Psoas muscle (tissue), 8 donors: ENCODE data around the gene MAML2. TPM values are rescaled to one million over a fixed set of nuclear protein-coding genes. Genes with fewer than 3 reads are reported as not detected.

Experiments
- ATAC-seq, 4 donors: fragments of 200-7000 bp; cut with Tn5 transposase; one replicate each; pipeline ENCODE4 v1.9.1; 2020; ENCODE audit warnings: moderate library complexity in 3 of 4, mild to moderate bottlenecking in 2 of 4
- DNase-seq, 2 donors: peaks; one replicate each; pipeline ENCODE4 v3.0.0-alpha.2; 2020
- H3K27ac ChIP-seq: fragments of 200-600 bp; one replicate; pipeline ENCODE4 v1.8.0; 2022
- H3K27me3 ChIP-seq, 3 donors: fragments of 200-600 bp in 1 of 3; one replicate each; pipeline versions ENCODE4 v1.6.1 to v1.8.0; 2013 to 2022; ENCODE audit warnings: low read length in 2 of 3, mild to moderate bottlenecking in 2 of 3, moderate library complexity in 1 of 3; ENCODE audit not compliant: insufficient read depth in 3 of 3
- H3K36me3 ChIP-seq, 2 donors: fragments of 200-600 bp in 1 of 2; one replicate each; pipeline versions ENCODE4 v1.6.1 to v1.8.0; 2013 to 2022; ENCODE audit warnings: low read depth in 1 of 2, mild to moderate bottlenecking in 1 of 2, moderate library complexity in 1 of 2; ENCODE audit not compliant: insufficient read depth in 1 of 2
- H3K4me1 ChIP-seq: fragments of 200-600 bp; one replicate; pipeline ENCODE4 v1.8.0; 2022
- H3K4me3 ChIP-seq: fragments of 200-600 bp; one replicate; pipeline ENCODE4 v1.8.0; 2022; ENCODE audit warnings: mild to moderate bottlenecking
- H3K9me3 ChIP-seq: fragments of 200-600 bp; one replicate; pipeline ENCODE4 v1.8.0; 2022
- WGBS, 3 donors: extraction: QIAGEN DNeasy Blood & Tissue Kit; methylation state at CpG; one replicate each; pipeline versions ENCODE4 v1.1.6 to v1.1.7; 2013; 5-methylcytosine and 5-hydroxymethylcytosine counted together
- intact Hi-C, 2 donors: fragments of 100-400 bp; cut with DNase I; formaldehyde crosslinking; loops; one replicate each; pipeline versions ENCODE4 v1.11.0 to v1.14.2; 2022
- polyA plus RNA-seq, 3 donors: library from polyadenylated mRNA; stranded (reverse); fragments of 200-250 nt; gene quantifications; one replicate each; pipeline ENCODE4 v1.2.3, GENCODE V29; 2013
- total RNA-seq, 4 donors: library from RNA; stranded (reverse); fragmentation: NEBNext Ultra II Directional in 2 of 4; extraction: Animal tissue kit (Norgen Biotek cat#: 25700) in 2 of 4; gene quantifications; one replicate each; pipeline versions ENCODE4 v1.2.1 to v1.2.4, GENCODE V29; 2021 to 2023
- TF ChIP-seq, protein P1 (sequence below): fragments of 200-600 bp; IDR thresholded peaks from one replicate; pipeline ENCODE4 v1.8.0; 2022; ENCODE audit warnings: antibody characterized with exemption
- donor health status: healthy with polysubstance abuse.
- donor health status: DM: no; HTN: no; CAD: no; lungs with moderate emphysema.
- donor health status: Bipolar disorder and iron deficiency.
- donor health status: healthy.
- donor health status: DM: yes; HTN: yes; CAD: no.
- donor health status: DM: no; HTN: no; CAD: no.
- donor health status: DM: no; HTN: no; CAD: no.
- donor health status: DM: yes; HTN: yes; CAD: no.

The MAML2 gene
- total and polyA plus RNA-seq, 7 donors, result 0.39 to 3.7 (median 1.5) TPM

DNA sequence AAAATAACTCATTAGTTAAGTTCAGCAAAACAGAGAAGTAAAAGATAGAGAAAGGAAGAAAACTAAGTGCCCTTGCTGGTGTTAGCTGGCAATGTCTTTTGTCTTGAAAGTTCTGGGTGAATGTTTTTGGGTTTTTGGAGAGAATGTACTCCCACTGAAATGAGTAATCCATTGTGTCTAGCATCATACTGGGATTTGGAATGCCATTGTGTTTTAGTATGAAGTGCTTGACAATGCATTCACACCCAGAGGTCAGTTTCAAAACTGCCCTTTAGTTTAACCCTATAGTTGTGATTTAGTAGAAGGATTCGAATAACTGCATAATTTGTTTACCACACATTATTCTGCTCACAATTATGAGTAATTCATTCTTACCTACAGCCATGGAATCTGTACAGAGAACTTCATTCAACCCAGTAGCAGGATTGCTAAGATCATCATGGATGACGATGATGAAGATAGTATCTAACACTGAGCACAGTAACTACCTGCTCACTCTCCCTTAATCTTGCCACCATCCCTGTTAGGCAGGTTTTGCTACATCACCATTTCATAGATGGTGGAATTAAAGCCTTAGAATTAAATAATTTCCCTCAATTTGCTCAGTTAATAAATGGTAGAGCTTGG is 33.9 kb downstream of the MAML2 start:
- intact Hi-C loops, result no loop called here
- no peaks in the 10 kb centered on the region for H3K27me3 ChIP-seq
- WGBS, 3 donors, result 85 to 98% (median 92%) methylated on average over 2 of the region's 2 CpGs
- H3K4me1 ChIP-seq, result peaks cover 14% of the 10 kb centered on the region
- no peak for ATAC-seq
- DNase-seq, result no peak
- no peak overlapping the region for H3K4me3 ChIP-seq
- H3K27ac ChIP-seq, result no peak overlapping the region
- TF ChIP-seq, protein P1, sequence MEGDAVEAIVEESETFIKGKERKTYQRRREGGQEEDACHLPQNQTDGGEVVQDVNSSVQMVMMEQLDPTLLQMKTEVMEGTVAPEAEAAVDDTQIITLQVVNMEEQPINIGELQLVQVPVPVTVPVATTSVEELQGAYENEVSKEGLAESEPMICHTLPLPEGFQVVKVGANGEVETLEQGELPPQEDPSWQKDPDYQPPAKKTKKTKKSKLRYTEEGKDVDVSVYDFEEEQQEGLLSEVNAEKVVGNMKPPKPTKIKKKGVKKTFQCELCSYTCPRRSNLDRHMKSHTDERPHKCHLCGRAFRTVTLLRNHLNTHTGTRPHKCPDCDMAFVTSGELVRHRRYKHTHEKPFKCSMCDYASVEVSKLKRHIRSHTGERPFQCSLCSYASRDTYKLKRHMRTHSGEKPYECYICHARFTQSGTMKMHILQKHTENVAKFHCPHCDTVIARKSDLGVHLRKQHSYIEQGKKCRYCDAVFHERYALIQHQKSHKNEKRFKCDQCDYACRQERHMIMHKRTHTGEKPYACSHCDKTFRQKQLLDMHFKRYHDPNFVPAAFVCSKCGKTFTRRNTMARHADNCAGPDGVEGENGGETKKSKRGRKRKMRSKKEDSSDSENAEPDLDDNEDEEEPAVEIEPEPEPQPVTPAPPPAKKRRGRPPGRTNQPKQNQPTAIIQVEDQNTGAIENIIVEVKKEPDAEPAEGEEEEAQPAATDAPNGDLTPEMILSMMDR, result no peak
- no peaks in the 10 kb centered on the region for H3K36me3 ChIP-seq
- H3K9me3 ChIP-seq, result no peaks in the 10 kb centered on the region

- TF ChIP-seq, protein P1, result no peak
- intact Hi-C loops, result no loop called here
Observed at GRCh38 chr11:96307776-96308140, 35.2 kb downstream of the MAML2 start.

GRCh38 chr11:96306933-96307775 is 35.8 kb downstream of the MAML2 start:
- TF ChIP-seq, protein P1, result no peak
- Histone ChIP-seq H3K4me3 (peak overlapping the region; percentile 41), H3K27me3 (no peaks in the 10 kb centered on the region), H3K4me1 (peaks cover 14% of the 10 kb centered on the region), H3K27ac (peak overlapping the region; percentile 61), H3K36me3 (no peaks in the 10 kb centered on the region), H3K9me3 (no peaks in the 10 kb centered on the region)
- DNase-seq, result peak; percentile 59 to 60
- intact Hi-C loops, result no loop called here
- 6 to 7% (median 6%) methylated on average over 10 of the region's 10 CpGs for WGBS, 3 donors
- peak; percentile 62 to 93 (median 84) for ATAC-seq

More at GRCh38 chr11:96307776-96308140, 35.2 kb downstream of the MAML2 start:
- 44 to 46% (median 46%) methylated on average over 3 of the region's 3 CpGs for WGBS, 3 donors
- no peaks in the 10 kb centered on the region for H3K27me3 ChIP-seq
- ATAC-seq (peak in 3 of 4 donors; percentile 25 to 59 (median 50)), DNase-seq (no peak)
- H3K27ac ChIP-seq, result peak overlapping the region; percentile 61
- no peaks in the 10 kb centered on the region for H3K36me3 ChIP-seq
- peaks cover 14% of the 10 kb centered on the region for H3K4me1 ChIP-seq
- peak overlapping the region; percentile 41 for H3K4me3 ChIP-seq
- H3K9me3 ChIP-seq, result no peaks in the 10 kb centered on the region

DNA sequence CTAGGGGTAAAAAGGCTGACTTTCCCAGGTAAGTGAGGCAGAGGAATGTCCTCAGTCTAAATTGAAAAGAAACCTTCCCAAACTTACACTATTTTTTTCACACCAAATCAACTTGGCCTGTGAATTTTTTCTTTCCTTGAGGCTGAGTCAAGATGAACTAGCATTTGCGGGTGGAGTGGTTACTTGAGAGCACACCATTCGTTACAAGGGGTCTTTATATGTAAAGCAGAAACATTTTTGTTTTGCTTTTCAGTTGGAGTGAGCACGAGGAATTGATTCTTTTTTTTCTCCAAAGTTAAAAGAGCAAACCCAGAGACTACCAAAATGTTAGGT is 36.4 kb downstream of the MAML2 start:
- peak overlapping the region; percentile 41 for H3K4me3 ChIP-seq
- 15 to 19% (median 16%) methylated on average over 3 of the region's 3 CpGs for WGBS, 3 donors
- intact Hi-C loops, result no loop called here
- TF ChIP-seq, protein P1, result no peak
- peaks cover 14% of the 10 kb centered on the region for H3K4me1 ChIP-seq
- H3K27ac ChIP-seq, result peak overlapping the region; percentile 61
- no peak for ATAC-seq
- no peaks in the 10 kb centered on the region for H3K9me3 ChIP-seq
- H3K27me3 ChIP-seq, result no peaks in the 10 kb centered on the region
- no peak for DNase-seq
- no peaks in the 10 kb centered on the region for H3K36me3 ChIP-seq
